H9 (cell line): ENCODE results near the gene ITPRIPL2. TPM values are rescaled to one million over a fixed set of nuclear protein-coding genes. Genes with fewer than 3 reads are reported as not detected.

ENCODE experiments used
- DNase-seq: peaks from one replicate; pipeline ENCODE4 v3.0.0-alpha.2; 2017
- H2AFZ ChIP-seq: one replicate; pipeline ENCODE4 v1.6.1; 2013; ENCODE audit warnings: mild to moderate bottlenecking, low read length, control low read depth, moderate library complexity
- H2AK5ac ChIP-seq: 2 replicates; pipeline ENCODE4 v1.6.1; 2013; ENCODE audit warnings: low read length, control low read depth, mixed read lengths; ENCODE audit not compliant: insufficient read length
- H2BK120ac ChIP-seq: one replicate; pipeline ENCODE4 v1.6.1; 2013; ENCODE audit warnings: low read depth, mild to moderate bottlenecking, low read length, control low read depth, inconsistent platforms; ENCODE audit not compliant: poor library complexity, severe bottlenecking
- H2BK12ac ChIP-seq: 2 replicates; pipeline ENCODE4 v1.6.1; 2013; ENCODE audit warnings: low read length, control low read depth, mixed read lengths, low read depth; ENCODE audit not compliant: insufficient read length
- H2BK15ac ChIP-seq: 2 replicates; pipeline ENCODE4 v1.6.1; 2013; ENCODE audit warnings: low read depth, low read length, control low read depth
- H2BK20ac ChIP-seq: one replicate; pipeline ENCODE4 v1.6.1; 2013; ENCODE audit warnings: low read depth, mild to moderate bottlenecking, low read length, control low read depth, inconsistent platforms; ENCODE audit not compliant: poor library complexity, severe bottlenecking
- H2BK5ac ChIP-seq: 2 replicates; pipeline ENCODE4 v1.6.1; 2013; ENCODE audit warnings: low read length, control low read depth, mixed read lengths; ENCODE audit not compliant: insufficient read length
- H3K14ac ChIP-seq: 2 replicates; pipeline ENCODE4 v1.6.1; 2013; ENCODE audit warnings: low read length, control low read depth; ENCODE audit not compliant: insufficient read depth
- H3K18ac ChIP-seq: 2 replicates; pipeline ENCODE4 v1.6.1; 2013; ENCODE audit warnings: low read depth, mild to moderate bottlenecking, mixed read lengths, low read length, control low read depth; ENCODE audit not compliant: insufficient read length
- H3K23ac ChIP-seq: 2 replicates; pipeline ENCODE4 v1.6.1; 2013; ENCODE audit warnings: low read length, control low read depth, mixed read lengths, low read depth; ENCODE audit not compliant: insufficient read length
- H3K23me2 ChIP-seq: 2 replicates; pipeline ENCODE4 v1.6.1; 2013; ENCODE audit warnings: low read depth, mild to moderate bottlenecking, mixed read lengths, low read length, control low read depth; ENCODE audit not compliant: insufficient read length, poor library complexity, severe bottlenecking
- H3K27ac ChIP-seq: 2 replicates; pipeline ENCODE4 v1.5.1; 2013; ENCODE audit warnings: low read length, control low read depth, mixed read lengths, low read depth; ENCODE audit not compliant: insufficient read length
- H3K27me3 ChIP-seq: 2 replicates; pipeline ENCODE4 v1.6.1; 2013; ENCODE audit warnings: low read length, control low read depth, inconsistent platforms; ENCODE audit not compliant: insufficient read depth
- H3K4ac ChIP-seq: 2 replicates; pipeline ENCODE4 v1.6.1; 2013; ENCODE audit warnings: low read depth, mild to moderate bottlenecking, control low read depth, inconsistent platforms, low read length, moderate library complexity
- H3K4me1 ChIP-seq: 2 replicates; pipeline ENCODE4 v1.6.1; 2013; ENCODE audit warnings: low read length, control low read depth, inconsistent platforms; ENCODE audit not compliant: insufficient read depth
- H3K4me2 ChIP-seq: 2 replicates; pipeline ENCODE4 v1.6.1; 2013; ENCODE audit warnings: low read length, control low read depth, mixed read lengths; ENCODE audit not compliant: insufficient read length, insufficient read depth
- H3K56ac ChIP-seq: 2 replicates; pipeline ENCODE4 v1.6.1; 2013; ENCODE audit warnings: low read depth, mild to moderate bottlenecking, mixed read lengths, low read length, control low read depth; ENCODE audit not compliant: insufficient read length
- H3K79me1 ChIP-seq: 2 replicates; pipeline ENCODE4 v1.6.1; 2013; ENCODE audit warnings: low read depth, mild to moderate bottlenecking, moderate library complexity, low read length, control low read depth, inconsistent platforms; ENCODE audit not compliant: insufficient read depth, poor library complexity, severe bottlenecking
- H3K79me2 ChIP-seq: 2 replicates; pipeline ENCODE4 v1.6.1; 2013; ENCODE audit warnings: low read length, control low read depth, inconsistent platforms; ENCODE audit not compliant: insufficient read depth
- H3K9ac ChIP-seq: 2 replicates; pipeline ENCODE4 v1.6.1; 2013; ENCODE audit warnings: low read length, control low read depth, mixed read lengths; ENCODE audit not compliant: insufficient read length; ENCODE audit errors: extremely low read depth
- H3K9me3 ChIP-seq: one replicate; pipeline ENCODE4 v1.6.1; 2013; ENCODE audit warnings: low read depth, low read length, inconsistent platforms; ENCODE audit not compliant: control insufficient read depth
- H3T11ph ChIP-seq: one replicate; pipeline ENCODE4 v1.6.1; 2013; ENCODE audit warnings: mild to moderate bottlenecking, low read length, control low read depth, inconsistent platforms
- H4K20me1 ChIP-seq: one replicate; pipeline ENCODE4 v1.6.1; 2013; ENCODE audit not compliant: control insufficient read depth, insufficient read length, insufficient read depth
- H4K5ac ChIP-seq: 2 replicates; pipeline ENCODE4 v1.6.1; 2013; ENCODE audit warnings: low read depth, mild to moderate bottlenecking, mixed read lengths, low read length, control low read depth; ENCODE audit not compliant: insufficient read length
- H4K8ac ChIP-seq: replicated peaks from 2 replicates; pipeline ENCODE4 v1.6.1; 2013; ENCODE audit warnings: low read length, control low read depth, mixed read lengths, low read depth; ENCODE audit not compliant: insufficient read length
- H4K91ac ChIP-seq: 2 replicates; pipeline ENCODE4 v1.6.1; 2013; ENCODE audit warnings: low read depth, mild to moderate bottlenecking, moderate library complexity, mixed read lengths, low read length, control low read depth; ENCODE audit not compliant: insufficient read length
- H3K27ac Mint-ChIP-seq, 3 experiments: 2 replicates in 2 of 3; 3 replicates in 1 of 3; pipeline ENCODE4 v1.8.0; 2020 to 2021; ENCODE audit warnings: mixed read lengths in 3 of 3, mild to moderate bottlenecking in 1 of 3, moderate library complexity in 1 of 3
- H3K27me3 Mint-ChIP-seq: 2 replicates; pipeline ENCODE4 v1.8.0; 2021; ENCODE audit warnings: low read depth, mild to moderate bottlenecking, moderate library complexity, mixed read lengths
- H3K36me3 Mint-ChIP-seq, 3 experiments: 2 replicates in 2 of 3; 3 replicates in 1 of 3; pipeline ENCODE4 v1.8.0; 2020 to 2021; ENCODE audit warnings: low read depth in 3 of 3, mixed read lengths in 3 of 3; ENCODE audit not compliant: insufficient read depth in 1 of 3
- H3K4me1 Mint-ChIP-seq, 2 experiments: 2 replicates each; pipeline ENCODE4 v1.8.0; 2020; ENCODE audit warnings: mixed read lengths in 2 of 2
- H3K4me3 Mint-ChIP-seq, 2 experiments: 2 replicates in 1 of 2; 3 replicates in 1 of 2; pipeline ENCODE4 v1.8.0; 2020 to 2021; ENCODE audit warnings: mild to moderate bottlenecking in 2 of 2, mixed read lengths in 2 of 2, moderate library complexity in 1 of 2
- H3K9me3 Mint-ChIP-seq, 2 experiments: 2 replicates in 1 of 2; 3 replicates in 1 of 2; pipeline ENCODE4 v1.8.0; 2020; ENCODE audit warnings: mild to moderate bottlenecking in 2 of 2, mixed read lengths in 2 of 2, moderate library complexity in 1 of 2
- WGBS: extraction: QIAGEN DNeasy Blood & Tissue Kit; methylation state at CpG from one replicate; pipeline ENCODE4 v1.1.7; 2013; ENCODE audit warnings: missing lambda C conversion rate, low lambda C conversion rate, mixed read lengths; ENCODE audit not compliant: insufficient read length; ENCODE audit errors: extremely low coverage; 5-methylcytosine and 5-hydroxymethylcytosine counted together
- total RNA-seq: library from RNA; stranded (reverse); gene quantifications from 2 replicates; pipeline ENCODE4 v1.2.1, GENCODE V29; 2021
- TF ChIP-seq, protein P1 (sequence below): fragments of 200-600 bp; sonication (generic); conservative IDR thresholded peaks from 3 replicates; pipeline ENCODE4 v1.8.0; 2021; ENCODE audit warnings: antibody characterized with exemption, mild to moderate bottlenecking

ITPRIPL2 gene
- total RNA-seq, 1 experiment from 2014 or later, result 9.1 TPM

DNA sequence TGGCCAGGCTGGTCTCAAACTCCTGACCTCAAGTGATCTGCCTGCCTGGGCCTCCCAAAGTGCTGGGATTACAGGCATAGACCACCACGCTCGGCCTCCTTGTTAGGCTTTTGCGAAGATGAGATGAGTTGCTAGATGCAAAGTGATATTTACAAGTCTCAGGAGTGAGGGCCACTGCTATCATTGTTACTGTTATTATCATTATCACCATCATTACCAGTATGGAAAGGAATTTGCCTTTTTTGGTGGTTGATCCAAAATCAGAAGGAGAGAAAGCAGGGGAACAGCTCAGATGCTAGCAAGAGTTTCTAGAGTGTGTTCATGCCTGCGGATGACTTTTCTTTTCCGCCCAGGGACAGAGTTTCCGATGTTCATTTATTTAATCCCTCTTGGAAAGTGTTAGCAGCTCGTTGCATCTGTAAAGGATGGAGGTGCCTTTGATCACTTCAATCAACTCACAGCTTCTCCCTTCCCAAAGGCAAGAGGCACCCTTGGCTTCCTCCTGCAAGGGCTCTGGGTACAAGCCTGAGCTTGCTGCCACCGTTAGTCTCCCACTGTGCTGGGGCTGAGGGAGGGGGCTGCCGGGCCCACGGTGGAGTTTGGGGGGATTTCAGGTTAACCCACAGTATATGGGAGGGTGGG lies 21.6 kb downstream of the ITPRIPL2 start:
- H3K14ac ChIP-seq, result no peak overlapping the region
- Mint-ChIP-seq H3K27me3 (no peaks in the 10 kb centered on the region), H3K36me3 (no peaks in the 10 kb centered on the region), H3K9me3 (no peaks in the 10 kb centered on the region), H3K27ac (no peak overlapping the region; a peak in 1 of 7 replicates), H3K4me3 (no peak overlapping the region), H3K4me1 (peaks cover 27% of the 10 kb centered on the region in 2 experiments)
- H2BK15ac ChIP-seq, result no peak overlapping the region
- H2BK12ac ChIP-seq, result no peak overlapping the region
- H3K79me2 ChIP-seq, result no peaks in the 10 kb centered on the region
- H3K23me2 ChIP-seq, result peaks cover 3% of the 10 kb centered on the region
- no peak overlapping the region for H2AK5ac ChIP-seq
- no CpG with 5 or more reads among the region's 10 CpGs for WGBS
- no peak overlapping the region for H3K4me2 ChIP-seq
- DNase-seq, result no peak
- TF ChIP-seq, protein P1, sequence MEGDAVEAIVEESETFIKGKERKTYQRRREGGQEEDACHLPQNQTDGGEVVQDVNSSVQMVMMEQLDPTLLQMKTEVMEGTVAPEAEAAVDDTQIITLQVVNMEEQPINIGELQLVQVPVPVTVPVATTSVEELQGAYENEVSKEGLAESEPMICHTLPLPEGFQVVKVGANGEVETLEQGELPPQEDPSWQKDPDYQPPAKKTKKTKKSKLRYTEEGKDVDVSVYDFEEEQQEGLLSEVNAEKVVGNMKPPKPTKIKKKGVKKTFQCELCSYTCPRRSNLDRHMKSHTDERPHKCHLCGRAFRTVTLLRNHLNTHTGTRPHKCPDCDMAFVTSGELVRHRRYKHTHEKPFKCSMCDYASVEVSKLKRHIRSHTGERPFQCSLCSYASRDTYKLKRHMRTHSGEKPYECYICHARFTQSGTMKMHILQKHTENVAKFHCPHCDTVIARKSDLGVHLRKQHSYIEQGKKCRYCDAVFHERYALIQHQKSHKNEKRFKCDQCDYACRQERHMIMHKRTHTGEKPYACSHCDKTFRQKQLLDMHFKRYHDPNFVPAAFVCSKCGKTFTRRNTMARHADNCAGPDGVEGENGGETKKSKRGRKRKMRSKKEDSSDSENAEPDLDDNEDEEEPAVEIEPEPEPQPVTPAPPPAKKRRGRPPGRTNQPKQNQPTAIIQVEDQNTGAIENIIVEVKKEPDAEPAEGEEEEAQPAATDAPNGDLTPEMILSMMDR, result no peak
- no peaks in the 10 kb centered on the region for H3K79me1 ChIP-seq
- peaks cover 3% of the 10 kb centered on the region; the same call in 1 of the 2 replicates for H3K4me1 ChIP-seq
- no peak overlapping the region for H3T11ph ChIP-seq
- H3K56ac ChIP-seq, result no peak overlapping the region
- no peak overlapping the region for H3K9ac ChIP-seq
- H2AFZ ChIP-seq, result no peak overlapping the region
- H4K20me1 ChIP-seq, result no peaks in the 10 kb centered on the region
- H4K91ac ChIP-seq, result no peak overlapping the region
- H2BK5ac ChIP-seq, result no peak overlapping the region
- H3K4ac ChIP-seq, result no peak overlapping the region
- H2BK120ac ChIP-seq, result no peak overlapping the region
- H3K27ac ChIP-seq, result no peak overlapping the region
- H3K27me3 ChIP-seq, result no peaks in the 10 kb centered on the region
- H3K18ac ChIP-seq, result no peak overlapping the region
- H4K8ac ChIP-seq, result no peak overlapping the region
- no peak overlapping the region for H2BK20ac ChIP-seq
- no peaks in the 10 kb centered on the region for H3K9me3 ChIP-seq
- H3K23ac ChIP-seq, result no peak overlapping the region
- no peak overlapping the region for H4K5ac ChIP-seq
